ENCODE measurements around the gene PHYKPL. TPM values are rescaled to one million over a fixed set of nuclear protein-coding genes. Genes with fewer than 3 reads are reported as not detected.

Gene PHYKPL
- total and polyA plus RNA-seq, 2 of the 4 experiments (the other 2 are of a cell fraction), result 10.0 to 24.5 TPM

GRCh38 chr5:178267876-178268275, 35.3 kb upstream of the PHYKPL start:
- ChIA-PET CTCF (no interaction called here), POLR2A (ENCODE audit: unreplicated experiment) (no interaction called here)
- Histone ChIP-seq H3K4me1 (ENCODE audit: control insufficient read depth, insufficient read depth, low read length) (no peaks in the 10 kb centered on the region), H2AK5ac (ENCODE audit: low read depth, low read length) (no peak overlapping the region), H2BK120ac (ENCODE audit: low read depth, low read length) (no peak overlapping the region), H3K27ac (ENCODE audit: insufficient read depth, low read length) (no peak overlapping the region), H3K4me3 (ENCODE audit: insufficient read depth, low read depth, low read length) (no peak overlapping the region), H2AK9ac (replicated peaks; ENCODE audit: low read depth, low read length, poor library complexity) (no peak overlapping the region), H4K8ac (ENCODE audit: low read depth in 2 of 2, low read length in 2 of 2) (no peak overlapping the region), H3K4me2 (ENCODE audit: low read depth, low read length) (no peak overlapping the region), H3K4ac (ENCODE audit: low read depth, low read length) (no peak overlapping the region), H2BK15ac (ENCODE audit: low read depth, low read length) (no peak overlapping the region), H4K20me1 (ENCODE audit: insufficient read depth, low read length) (no peaks in the 10 kb centered on the region), H3K9me3 (ENCODE audit: control insufficient read depth, insufficient read depth, low read length) (no peaks in the 10 kb centered on the region), H3K36me3 (ENCODE audit: control insufficient read depth, insufficient read depth, low read length) (no peaks in the 10 kb centered on the region), H3K18ac (ENCODE audit: low read depth, low read length) (no peak overlapping the region), H2AFZ (replicated peaks; ENCODE audit: low read length, poor library complexity) (no peak overlapping the region), H2BK20ac (ENCODE audit: low read depth, low read length) (no peak overlapping the region), H2BK5ac (ENCODE audit: low read depth, low read length, poor library complexity, severe bottlenecking) (no peak overlapping the region), H3K9me1 (ENCODE audit: insufficient read depth, low read length) (no peaks in the 10 kb centered on the region), H3K9ac (ENCODE audit: low read depth, low read length) (no peak overlapping the region), H4K91ac (ENCODE audit: insufficient read depth, low read depth, low read length) (no peak overlapping the region), H3K27me3 (ENCODE audit: control insufficient read depth, insufficient read depth, low read length) (no peaks in the 10 kb centered on the region), H4K5ac (ENCODE audit: low read depth, low read length) (no peak overlapping the region), H3K23ac (ENCODE audit: low read depth, low read length) (no peak overlapping the region), H3K79me1 (ENCODE audit: low read depth in 1 of 2, low read length in 2 of 2) (no peaks in the 10 kb centered on the region), H3K14ac (replicated peaks; ENCODE audit: low read depth, low read length) (no peak overlapping the region), H3K56ac (ENCODE audit: extremely low read depth, insufficient read depth, low read length) (no peak overlapping the region)
- dilution Hi-C loops (cut with HindIII; ENCODE audit: low sequenced_read_pairs, unreplicated experiment), result no loop called here
- ATAC-seq (ENCODE audit: low read depth) (no peak), DNase-seq (no peak)
- in situ Hi-C loops (cut with MboI; ENCODE audit: low sequenced_read_pairs), result no loop called here
- no TSS peak for BruUV-seq (replicated peaks)
- intact Hi-C loops (cut with micrococcal nuclease), result no loop called here
- 83% methylated on average over 1 of the region's 10 CpGs; no CpG with 5 or more reads in 1 of the 2 experiments for WGBS, 2 experiments (ENCODE audit: extremely low coverage in 2 of 2, insufficient read length in 1 of 2)
- TF ChIP-seq CTCF (conservative IDR thresholded peaks at IDR 0.05; ENCODE audit: low read depth, low read length) (no peak), CHD1 (IDR thresholded peaks at IDR 0.05; ENCODE audit: low read depth, low read length) (no peak), SMC3 (IDR thresholded peaks at IDR 0.05; ENCODE audit: low read depth, low read length) (no peak), MAZ (IDR thresholded peaks at IDR 0.05; ENCODE audit: borderline replicate concordance, low read depth, low read length) (no peak), USF2 (IDR thresholded peaks at IDR 0.05; ENCODE audit: low read depth, low read length) (no peak), RCOR1 (IDR thresholded peaks at IDR 0.05; ENCODE audit: insufficient replicate concordance, low read length) (no peak), RFX5 (IDR thresholded peaks at IDR 0.05; ENCODE audit: low read depth, low read length) (no peak), RAD21 (IDR thresholded peaks at IDR 0.05; ENCODE audit: low read length) (no peak), MXI1 (IDR thresholded peaks at IDR 0.05; ENCODE audit: borderline replicate concordance, low read depth, low read length) (no peak), MAFK (IDR thresholded peaks at IDR 0.05; ENCODE audit: low read depth, low read length) (no peak), POLR2A (IDR thresholded peaks at IDR 0.05; ENCODE audit: low read depth, low read length) (no peak), FOS (IDR thresholded peaks at IDR 0.05; ENCODE audit: low read depth, low read length) (no peak), NFE2L2 (IDR thresholded peaks at IDR 0.05; ENCODE audit: low read depth, low read length) (no peak), ELK1 (IDR thresholded peaks at IDR 0.05; ENCODE audit: borderline replicate concordance, low read depth, low read length) (no peak), CEBPB (IDR thresholded peaks at IDR 0.05; ENCODE audit: low read depth, low read length) (no peak)

Measured in IMR-90 (cell line).